H9 (cell line): ENCODE results near the gene ERC2. TPM values are rescaled to one million over a fixed set of nuclear protein-coding genes. Genes with fewer than 3 reads are reported as not detected.

Experiments used
- DNase-seq: peaks from one replicate; pipeline ENCODE4 v3.0.0-alpha.2; 2017
- H2AFZ ChIP-seq: one replicate; pipeline ENCODE4 v1.6.1; 2013; ENCODE audit warnings: mild to moderate bottlenecking, low read length, control low read depth, moderate library complexity
- H2AK5ac ChIP-seq: 2 replicates; pipeline ENCODE4 v1.6.1; 2013; ENCODE audit warnings: low read length, control low read depth, mixed read lengths; ENCODE audit not compliant: insufficient read length
- H2BK120ac ChIP-seq: one replicate; pipeline ENCODE4 v1.6.1; 2013; ENCODE audit warnings: low read depth, mild to moderate bottlenecking, low read length, control low read depth, inconsistent platforms; ENCODE audit not compliant: poor library complexity, severe bottlenecking
- H2BK12ac ChIP-seq: 2 replicates; pipeline ENCODE4 v1.6.1; 2013; ENCODE audit warnings: low read length, control low read depth, mixed read lengths, low read depth; ENCODE audit not compliant: insufficient read length
- H2BK15ac ChIP-seq: 2 replicates; pipeline ENCODE4 v1.6.1; 2013; ENCODE audit warnings: low read depth, low read length, control low read depth
- H2BK20ac ChIP-seq: one replicate; pipeline ENCODE4 v1.6.1; 2013; ENCODE audit warnings: low read depth, mild to moderate bottlenecking, low read length, control low read depth, inconsistent platforms; ENCODE audit not compliant: poor library complexity, severe bottlenecking
- H2BK5ac ChIP-seq: 2 replicates; pipeline ENCODE4 v1.6.1; 2013; ENCODE audit warnings: low read length, control low read depth, mixed read lengths; ENCODE audit not compliant: insufficient read length
- H3K14ac ChIP-seq: 2 replicates; pipeline ENCODE4 v1.6.1; 2013; ENCODE audit warnings: low read length, control low read depth; ENCODE audit not compliant: insufficient read depth
- H3K18ac ChIP-seq: 2 replicates; pipeline ENCODE4 v1.6.1; 2013; ENCODE audit warnings: low read depth, mild to moderate bottlenecking, mixed read lengths, low read length, control low read depth; ENCODE audit not compliant: insufficient read length
- H3K23ac ChIP-seq: 2 replicates; pipeline ENCODE4 v1.6.1; 2013; ENCODE audit warnings: low read length, control low read depth, mixed read lengths, low read depth; ENCODE audit not compliant: insufficient read length
- H3K23me2 ChIP-seq: 2 replicates; pipeline ENCODE4 v1.6.1; 2013; ENCODE audit warnings: low read depth, mild to moderate bottlenecking, mixed read lengths, low read length, control low read depth; ENCODE audit not compliant: insufficient read length, poor library complexity, severe bottlenecking
- H3K27ac ChIP-seq: 2 replicates; pipeline ENCODE4 v1.5.1; 2013; ENCODE audit warnings: low read length, control low read depth, mixed read lengths, low read depth; ENCODE audit not compliant: insufficient read length
- H3K27me3 ChIP-seq: 2 replicates; pipeline ENCODE4 v1.6.1; 2013; ENCODE audit warnings: low read length, control low read depth, inconsistent platforms; ENCODE audit not compliant: insufficient read depth
- H3K4ac ChIP-seq: 2 replicates; pipeline ENCODE4 v1.6.1; 2013; ENCODE audit warnings: low read depth, mild to moderate bottlenecking, control low read depth, inconsistent platforms, low read length, moderate library complexity
- H3K4me1 ChIP-seq: 2 replicates; pipeline ENCODE4 v1.6.1; 2013; ENCODE audit warnings: low read length, control low read depth, inconsistent platforms; ENCODE audit not compliant: insufficient read depth
- H3K4me2 ChIP-seq: 2 replicates; pipeline ENCODE4 v1.6.1; 2013; ENCODE audit warnings: low read length, control low read depth, mixed read lengths; ENCODE audit not compliant: insufficient read length, insufficient read depth
- H3K56ac ChIP-seq: 2 replicates; pipeline ENCODE4 v1.6.1; 2013; ENCODE audit warnings: low read depth, mild to moderate bottlenecking, mixed read lengths, low read length, control low read depth; ENCODE audit not compliant: insufficient read length
- H3K79me1 ChIP-seq: 2 replicates; pipeline ENCODE4 v1.6.1; 2013; ENCODE audit warnings: low read depth, mild to moderate bottlenecking, moderate library complexity, low read length, control low read depth, inconsistent platforms; ENCODE audit not compliant: insufficient read depth, poor library complexity, severe bottlenecking
- H3K79me2 ChIP-seq: 2 replicates; pipeline ENCODE4 v1.6.1; 2013; ENCODE audit warnings: low read length, control low read depth, inconsistent platforms; ENCODE audit not compliant: insufficient read depth
- H3K9ac ChIP-seq: 2 replicates; pipeline ENCODE4 v1.6.1; 2013; ENCODE audit warnings: low read length, control low read depth, mixed read lengths; ENCODE audit not compliant: insufficient read length; ENCODE audit errors: extremely low read depth
- H3K9me3 ChIP-seq: one replicate; pipeline ENCODE4 v1.6.1; 2013; ENCODE audit warnings: low read depth, low read length, inconsistent platforms; ENCODE audit not compliant: control insufficient read depth
- H3T11ph ChIP-seq: one replicate; pipeline ENCODE4 v1.6.1; 2013; ENCODE audit warnings: mild to moderate bottlenecking, low read length, control low read depth, inconsistent platforms
- H4K20me1 ChIP-seq: one replicate; pipeline ENCODE4 v1.6.1; 2013; ENCODE audit not compliant: control insufficient read depth, insufficient read length, insufficient read depth
- H4K5ac ChIP-seq: 2 replicates; pipeline ENCODE4 v1.6.1; 2013; ENCODE audit warnings: low read depth, mild to moderate bottlenecking, mixed read lengths, low read length, control low read depth; ENCODE audit not compliant: insufficient read length
- H4K8ac ChIP-seq: replicated peaks from 2 replicates; pipeline ENCODE4 v1.6.1; 2013; ENCODE audit warnings: low read length, control low read depth, mixed read lengths, low read depth; ENCODE audit not compliant: insufficient read length
- H4K91ac ChIP-seq: 2 replicates; pipeline ENCODE4 v1.6.1; 2013; ENCODE audit warnings: low read depth, mild to moderate bottlenecking, moderate library complexity, mixed read lengths, low read length, control low read depth; ENCODE audit not compliant: insufficient read length
- H3K27ac Mint-ChIP-seq, 3 experiments: 2 replicates in 2 of 3; 3 replicates in 1 of 3; pipeline ENCODE4 v1.8.0; 2020 to 2021; ENCODE audit warnings: mixed read lengths in 3 of 3, mild to moderate bottlenecking in 1 of 3, moderate library complexity in 1 of 3
- H3K27me3 Mint-ChIP-seq: 2 replicates; pipeline ENCODE4 v1.8.0; 2021; ENCODE audit warnings: low read depth, mild to moderate bottlenecking, moderate library complexity, mixed read lengths
- H3K36me3 Mint-ChIP-seq, 3 experiments: 2 replicates in 2 of 3; 3 replicates in 1 of 3; pipeline ENCODE4 v1.8.0; 2020 to 2021; ENCODE audit warnings: low read depth in 3 of 3, mixed read lengths in 3 of 3; ENCODE audit not compliant: insufficient read depth in 1 of 3
- H3K4me1 Mint-ChIP-seq, 2 experiments: 2 replicates each; pipeline ENCODE4 v1.8.0; 2020; ENCODE audit warnings: mixed read lengths in 2 of 2
- H3K4me3 Mint-ChIP-seq, 2 experiments: 2 replicates in 1 of 2; 3 replicates in 1 of 2; pipeline ENCODE4 v1.8.0; 2020 to 2021; ENCODE audit warnings: mild to moderate bottlenecking in 2 of 2, mixed read lengths in 2 of 2, moderate library complexity in 1 of 2
- H3K9me3 Mint-ChIP-seq, 2 experiments: 2 replicates in 1 of 2; 3 replicates in 1 of 2; pipeline ENCODE4 v1.8.0; 2020; ENCODE audit warnings: mild to moderate bottlenecking in 2 of 2, mixed read lengths in 2 of 2, moderate library complexity in 1 of 2
- WGBS: extraction: QIAGEN DNeasy Blood & Tissue Kit; methylation state at CpG from one replicate; pipeline ENCODE4 v1.1.7; 2013; ENCODE audit warnings: missing lambda C conversion rate, low lambda C conversion rate, mixed read lengths; ENCODE audit not compliant: insufficient read length; ENCODE audit errors: extremely low coverage; 5-methylcytosine and 5-hydroxymethylcytosine counted together
- total RNA-seq: library from RNA; stranded (reverse); gene quantifications from 2 replicates; pipeline ENCODE4 v1.2.1, GENCODE V29; 2021
- TF ChIP-seq, protein P1 (sequence below): fragments of 200-600 bp; sonication (generic); conservative IDR thresholded peaks from 3 replicates; pipeline ENCODE4 v1.8.0; 2021; ENCODE audit warnings: antibody characterized with exemption, mild to moderate bottlenecking

ERC2 gene
- total RNA-seq, 1 experiment from 2014 or later, result 15.4 TPM

- Histone ChIP-seq H2AK5ac (no peak overlapping the region), H2BK20ac (no peak overlapping the region), H3K23ac (no peak overlapping the region), H2BK15ac (no peak overlapping the region), H3K79me1 (peaks cover 3% of the 10 kb centered on the region), H3K18ac (no peak overlapping the region), H4K8ac (no peak overlapping the region), H4K91ac (no peak overlapping the region), H3K79me2 (no peaks in the 10 kb centered on the region), H3K4me1 (peaks cover 4% of the 10 kb centered on the region; the same call in 1 of the 2 replicates), H2AFZ (no peak overlapping the region), H4K20me1 (no peaks in the 10 kb centered on the region), H3K9me3 (no peaks in the 10 kb centered on the region), H4K5ac (no peak overlapping the region), H3K4ac (no peak overlapping the region), H3K23me2 (no peaks in the 10 kb centered on the region), H3K4me2 (no peak overlapping the region), H3K27me3 (no peaks in the 10 kb centered on the region; the same call in 1 of the 2 replicates), H3K9ac (no peak overlapping the region), H3T11ph (no peak overlapping the region), H3K27ac (no peak overlapping the region), H3K14ac (no peak overlapping the region), H2BK5ac (no peak overlapping the region), H2BK120ac (no peak overlapping the region), H2BK12ac (no peak overlapping the region), H3K56ac (no peak overlapping the region)
- Mint-ChIP-seq H3K4me1 (peaks cover 14 to 23% of the 10 kb centered on the region in 2 experiments), H3K4me3 (no peak overlapping the region), H3K27ac (0 out of 7 replicates have a peak overlapping the region, but pooled peaks of 1 of the 3 experiments have one; percentile 76), H3K27me3 (no peaks in the 10 kb centered on the region), H3K9me3 (no peaks in the 10 kb centered on the region), H3K36me3 (0 out of 7 replicates have a peak, but pooled peaks cover 0 to 2% (median 0%) of the 10 kb centered on the region in 3 experiments)
- no CpG with 5 or more reads among the region's 2 CpGs for WGBS
- TF ChIP-seq, protein P1, sequence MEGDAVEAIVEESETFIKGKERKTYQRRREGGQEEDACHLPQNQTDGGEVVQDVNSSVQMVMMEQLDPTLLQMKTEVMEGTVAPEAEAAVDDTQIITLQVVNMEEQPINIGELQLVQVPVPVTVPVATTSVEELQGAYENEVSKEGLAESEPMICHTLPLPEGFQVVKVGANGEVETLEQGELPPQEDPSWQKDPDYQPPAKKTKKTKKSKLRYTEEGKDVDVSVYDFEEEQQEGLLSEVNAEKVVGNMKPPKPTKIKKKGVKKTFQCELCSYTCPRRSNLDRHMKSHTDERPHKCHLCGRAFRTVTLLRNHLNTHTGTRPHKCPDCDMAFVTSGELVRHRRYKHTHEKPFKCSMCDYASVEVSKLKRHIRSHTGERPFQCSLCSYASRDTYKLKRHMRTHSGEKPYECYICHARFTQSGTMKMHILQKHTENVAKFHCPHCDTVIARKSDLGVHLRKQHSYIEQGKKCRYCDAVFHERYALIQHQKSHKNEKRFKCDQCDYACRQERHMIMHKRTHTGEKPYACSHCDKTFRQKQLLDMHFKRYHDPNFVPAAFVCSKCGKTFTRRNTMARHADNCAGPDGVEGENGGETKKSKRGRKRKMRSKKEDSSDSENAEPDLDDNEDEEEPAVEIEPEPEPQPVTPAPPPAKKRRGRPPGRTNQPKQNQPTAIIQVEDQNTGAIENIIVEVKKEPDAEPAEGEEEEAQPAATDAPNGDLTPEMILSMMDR, result no peak
- no peak for DNase-seq
These were observed 159.8 kb downstream of the ERC2 start for GRCh38 chr3:56308471-56308870.
